ENCODE data around the gene THSD4. TPM values are rescaled to one million over a fixed set of nuclear protein-coding genes. Genes with fewer than 3 reads are reported as not detected.
A peak's percentile ranks its signal among the peaks of the same experiment; 100 is the strongest.

The THSD4 gene
- total RNA-seq, 4 donors from 2014 or later: 16.6 to 25.3 (median 24.1) TPM

DNA sequence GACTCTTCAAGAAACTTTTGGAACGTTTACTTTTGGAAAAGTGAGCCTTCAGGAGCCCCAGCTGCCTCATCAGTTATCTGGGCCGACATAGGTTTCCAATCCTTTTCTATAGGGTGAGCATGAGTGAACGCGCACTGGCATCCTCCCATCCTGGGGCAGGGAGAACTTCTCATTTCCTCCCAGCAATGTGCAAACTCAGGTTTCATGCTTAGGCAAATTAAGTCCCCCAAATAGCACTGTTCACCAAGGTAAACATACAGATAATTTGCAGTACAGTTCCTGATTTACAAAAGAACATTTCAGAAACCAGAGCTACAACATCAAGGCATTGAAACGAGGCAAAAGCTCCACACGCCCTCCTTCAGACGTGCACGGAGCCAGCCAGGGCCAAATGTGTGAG, 361.6 kb downstream of the THSD4 start:
- WGBS: 63% methylated on average over 7 of the region's 8 CpGs
- H3K27me3 ChIP-seq: no peaks in the 10 kb centered on the region
- no peak overlapping the region for H3K4me3 ChIP-seq
- DNase-seq (ENCODE audit: low spot score in 2 of 2): no peak
- H3K27ac ChIP-seq: no peak overlapping the region
- H3K4me1 ChIP-seq: peaks cover 2% of the 10 kb centered on the region
- H3K9me3 ChIP-seq: no peaks in the 10 kb centered on the region
- TF ChIP-seq POLR2AphosphoS5 (IDR thresholded peaks at IDR 0.05): no peak
- TF ChIP-seq, protein P1, sequence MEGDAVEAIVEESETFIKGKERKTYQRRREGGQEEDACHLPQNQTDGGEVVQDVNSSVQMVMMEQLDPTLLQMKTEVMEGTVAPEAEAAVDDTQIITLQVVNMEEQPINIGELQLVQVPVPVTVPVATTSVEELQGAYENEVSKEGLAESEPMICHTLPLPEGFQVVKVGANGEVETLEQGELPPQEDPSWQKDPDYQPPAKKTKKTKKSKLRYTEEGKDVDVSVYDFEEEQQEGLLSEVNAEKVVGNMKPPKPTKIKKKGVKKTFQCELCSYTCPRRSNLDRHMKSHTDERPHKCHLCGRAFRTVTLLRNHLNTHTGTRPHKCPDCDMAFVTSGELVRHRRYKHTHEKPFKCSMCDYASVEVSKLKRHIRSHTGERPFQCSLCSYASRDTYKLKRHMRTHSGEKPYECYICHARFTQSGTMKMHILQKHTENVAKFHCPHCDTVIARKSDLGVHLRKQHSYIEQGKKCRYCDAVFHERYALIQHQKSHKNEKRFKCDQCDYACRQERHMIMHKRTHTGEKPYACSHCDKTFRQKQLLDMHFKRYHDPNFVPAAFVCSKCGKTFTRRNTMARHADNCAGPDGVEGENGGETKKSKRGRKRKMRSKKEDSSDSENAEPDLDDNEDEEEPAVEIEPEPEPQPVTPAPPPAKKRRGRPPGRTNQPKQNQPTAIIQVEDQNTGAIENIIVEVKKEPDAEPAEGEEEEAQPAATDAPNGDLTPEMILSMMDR (IDR thresholded peaks at IDR 0.05): no peak
- TF ChIP-seq POLR2A (IDR thresholded peaks at IDR 0.05): no peak
- no peaks in the 10 kb centered on the region for H3K36me3 ChIP-seq

DNA sequence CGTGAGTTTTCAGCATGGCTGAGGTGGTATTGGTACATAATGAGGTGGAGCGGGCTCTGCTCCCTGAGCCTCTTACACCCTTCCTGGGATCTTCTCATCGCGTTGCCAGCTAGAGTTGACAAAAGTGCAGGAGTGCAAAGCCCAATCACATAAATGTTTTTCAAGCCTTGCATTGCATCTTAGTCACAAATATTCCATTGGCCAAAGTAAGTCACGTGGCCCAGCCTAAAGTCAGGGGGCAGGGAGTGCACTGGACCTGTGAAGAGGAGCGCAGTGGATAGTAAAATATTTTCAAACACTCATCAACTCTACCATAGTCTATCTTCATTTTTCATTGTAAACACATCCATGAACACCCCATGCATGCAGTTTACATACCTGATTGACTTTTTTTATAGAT, 365.3 kb downstream of the THSD4 start:
- TF ChIP-seq EP300 (IDR thresholded peaks at IDR 0.05) (no peak), POLR2AphosphoS5 (IDR thresholded peaks at IDR 0.05) (no peak), POLR2A (IDR thresholded peaks at IDR 0.05) (no peak)
- TF ChIP-seq, protein P1 (IDR thresholded peaks at IDR 0.05): no peak
- H3K4me3 ChIP-seq: no peak overlapping the region
- H3K27ac ChIP-seq: no peak overlapping the region
- H3K9me3 ChIP-seq: no peaks in the 10 kb centered on the region
- H3K4me1 ChIP-seq: no peaks in the 10 kb centered on the region
- DNase-seq (ENCODE audit: low spot score in 2 of 2): no peak
- H3K27me3 ChIP-seq: no peaks in the 10 kb centered on the region
- 87% methylated on average over 6 of the region's 6 CpGs for WGBS
- no peaks in the 10 kb centered on the region for H3K36me3 ChIP-seq

DNA sequence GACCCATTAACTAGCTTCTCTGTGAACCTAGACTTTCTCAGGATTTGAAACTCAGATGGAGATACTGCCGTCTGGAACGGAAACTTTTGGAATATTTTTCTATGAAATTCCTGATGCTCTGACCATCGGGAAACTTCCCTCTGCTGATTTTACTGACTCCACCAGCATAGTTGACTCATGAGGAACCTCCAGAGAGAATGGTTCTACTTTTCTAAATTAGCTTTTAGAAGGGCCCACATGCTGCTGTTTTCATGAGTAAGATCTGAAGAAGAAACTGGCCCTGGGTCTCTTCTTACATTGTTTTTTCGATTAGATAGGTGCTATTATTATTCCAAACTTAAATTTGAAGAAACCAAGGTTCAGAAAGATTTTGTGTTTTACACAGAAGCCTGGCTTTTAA, 368.8 kb downstream of the THSD4 start:
- WGBS: 80% methylated on average over 4 of the region's 4 CpGs
- no peaks in the 10 kb centered on the region for H3K36me3 ChIP-seq
- TF ChIP-seq, protein P1 (IDR thresholded peaks at IDR 0.05): no peak
- TF ChIP-seq POLR2AphosphoS5 (IDR thresholded peaks at IDR 0.05) (no peak), POLR2A (IDR thresholded peaks at IDR 0.05) (no peak), EP300 (IDR thresholded peaks at IDR 0.05) (no peak)
- no peaks in the 10 kb centered on the region for H3K4me1 ChIP-seq
- no peak for DNase-seq (ENCODE audit: low spot score in 2 of 2)
- no peak overlapping the region for H3K27ac ChIP-seq
- no peaks in the 10 kb centered on the region for H3K27me3 ChIP-seq
- H3K9me3 ChIP-seq: no peaks in the 10 kb centered on the region
- H3K4me3 ChIP-seq: no peak overlapping the region

DNA sequence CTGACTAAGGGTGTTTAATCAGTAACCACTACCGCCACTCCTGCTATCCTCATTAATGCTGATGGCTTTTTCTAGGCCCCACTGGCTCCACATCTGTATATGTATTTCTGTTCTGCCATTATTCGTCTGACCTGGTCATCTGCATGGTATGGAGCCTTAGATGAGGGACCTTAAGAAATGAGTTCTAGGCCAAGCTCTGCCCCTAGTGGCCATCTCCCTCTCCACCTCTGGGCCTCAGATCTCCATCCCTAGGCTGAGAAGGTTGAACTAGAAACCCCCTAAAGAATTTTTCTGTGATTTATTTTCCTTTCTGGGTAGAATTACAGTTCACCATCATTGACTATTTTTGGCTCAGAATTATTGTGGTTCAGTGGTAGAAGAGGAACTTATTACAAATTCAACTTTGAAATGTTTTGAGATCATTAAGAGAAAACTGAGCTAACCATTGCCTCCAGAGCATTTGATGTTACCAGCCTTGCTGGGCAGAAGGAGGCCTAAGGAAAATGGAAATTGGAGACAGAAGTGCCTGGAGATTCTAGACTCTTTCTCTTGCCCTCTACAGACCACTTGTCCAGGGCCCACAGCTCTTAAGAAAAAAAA, 369.9 kb downstream of the THSD4 start:
- TF ChIP-seq POLR2AphosphoS5 (IDR thresholded peaks at IDR 0.05): no peak
- TF ChIP-seq, protein P1 (IDR thresholded peaks at IDR 0.05): peak in 1 of 2 donors; percentile 15
- no peaks in the 10 kb centered on the region for H3K4me1 ChIP-seq
- H3K9me3 ChIP-seq: no peaks in the 10 kb centered on the region
- no peak overlapping the region for H3K27ac ChIP-seq
- H3K4me3 ChIP-seq: no peak overlapping the region
- H3K27me3 ChIP-seq: no peaks in the 10 kb centered on the region
- H3K36me3 ChIP-seq: no peaks in the 10 kb centered on the region
- WGBS: 100% methylated on average over 2 of the region's 2 CpGs
- no peak for DNase-seq (ENCODE audit: low spot score in 2 of 2)

DNA sequence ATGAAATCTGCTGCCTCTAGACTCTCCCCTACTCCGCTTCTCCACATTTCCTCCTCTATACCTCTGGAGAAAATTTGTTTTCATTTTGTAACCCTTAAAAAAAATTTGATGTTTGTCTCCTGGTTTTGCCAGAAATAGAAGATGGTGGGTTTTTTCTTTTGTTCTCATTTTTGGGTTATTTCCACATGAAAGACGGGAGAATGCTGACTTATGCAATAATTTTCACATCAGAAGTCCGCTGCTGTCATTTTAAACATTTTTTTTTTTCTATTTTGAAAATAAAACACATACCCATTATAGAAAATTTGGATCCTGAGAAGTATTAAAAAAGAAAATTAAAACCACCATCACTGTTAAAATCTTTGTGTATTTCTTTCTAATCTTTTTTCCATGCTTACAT, 374.3 kb downstream of the THSD4 start:
- Histone ChIP-seq H3K27ac (no peak overlapping the region), H3K36me3 (no peaks in the 10 kb centered on the region), H3K4me3 (no peak overlapping the region), H3K4me1 (no peaks in the 10 kb centered on the region), H3K27me3 (no peaks in the 10 kb centered on the region), H3K9me3 (no peaks in the 10 kb centered on the region)
- 92% methylated on average over 3 of the region's 3 CpGs for WGBS
- no peak for DNase-seq (ENCODE audit: low spot score in 2 of 2)
- TF ChIP-seq POLR2A (IDR thresholded peaks at IDR 0.05): no peak
- TF ChIP-seq, protein P1 (IDR thresholded peaks at IDR 0.05): no peak

All from suprapubic skin (tissue), 4 donors.